ENCODE data around the gene SLC27A5.

Gene SLC27A5

GRCh38 chr19:58511353-58512208 is at the start of gene SLC27A5:
SLC27A5 (minus strand) TSS chr19:58511992; CDS start chr19:58511955, 37 bp downstream.
- DNase-seq, result no peak

GRCh38 chr19:58560921-58561320 is 49.1 kb upstream of the SLC27A5 start:
- no peak for DNase-seq

GRCh38 chr19:58560007-58560887 is 48.5 kb upstream of the SLC27A5 start:
- no peak for DNase-seq

- DNase-seq, result no peak
These were observed 47.6 kb upstream of the SLC27A5 start for GRCh38 chr19:58559275-58560006.

- no peak for DNase-seq
These were observed 47.0 kb upstream of the SLC27A5 start for GRCh38 chr19:58558623-58559274.

- DNase-seq, result no peak
These were observed 46.4 kb upstream of the SLC27A5 start, which contains the start of gene UBE2M for GRCh38 chr19:58558066-58558622. UBE2M (minus strand) TSS chr19:58558611; CDS start chr19:58558381, 230 bp downstream.

GRCh38 chr19:58557221-58558065 is 45.7 kb upstream of the SLC27A5 start:
- no peak for DNase-seq

- no peak for DNase-seq
These were observed 44.9 kb upstream of the SLC27A5 start for GRCh38 chr19:58556622-58557220.

GRCh38 chr19:58555920-58556621 is 44.3 kb upstream of the SLC27A5 start:
- no peak for DNase-seq

- DNase-seq, result no peak
These were observed 43.6 kb upstream of the SLC27A5 start for GRCh38 chr19:58555369-58555885.

GRCh38 chr19:58554494-58555368 is 42.9 kb upstream of the SLC27A5 start, which contains the start of gene CHMP2A:
CHMP2A (minus strand) TSS chr19:58555105; CDS start chr19:58554212, 893 bp downstream.
- DNase-seq, result no peak

GRCh38 chr19:58553799-58554493 is 42.2 kb upstream of the SLC27A5 start:
- DNase-seq, result no peak

GRCh38 chr19:58552655-58553054 is 40.9 kb upstream of the SLC27A5 start:
- DNase-seq, result no peak

- no peak for DNase-seq
These were observed 40.0 kb upstream of the SLC27A5 start for GRCh38 chr19:58551577-58552471.

GRCh38 chr19:58551123-58551497 is 39.3 kb upstream of the SLC27A5 start:
- DNase-seq, result no peak

GRCh38 chr19:58550362-58551122 is 38.8 kb upstream of the SLC27A5 start:
- DNase-seq, result no peak

Measured in NCI-H69 (cell line).